GM12801 (cell line): ENCODE results near the gene PAXX.

Source experiments
- CTCF ChIP-seq: IDR thresholded peaks from one replicate; pipeline ENCODE4 v1.5.1; 2011; ENCODE audit warnings: control low read depth; ENCODE audit not compliant: insufficient read length; ENCODE audit errors: extremely low read depth

Gene PAXX

DNA sequence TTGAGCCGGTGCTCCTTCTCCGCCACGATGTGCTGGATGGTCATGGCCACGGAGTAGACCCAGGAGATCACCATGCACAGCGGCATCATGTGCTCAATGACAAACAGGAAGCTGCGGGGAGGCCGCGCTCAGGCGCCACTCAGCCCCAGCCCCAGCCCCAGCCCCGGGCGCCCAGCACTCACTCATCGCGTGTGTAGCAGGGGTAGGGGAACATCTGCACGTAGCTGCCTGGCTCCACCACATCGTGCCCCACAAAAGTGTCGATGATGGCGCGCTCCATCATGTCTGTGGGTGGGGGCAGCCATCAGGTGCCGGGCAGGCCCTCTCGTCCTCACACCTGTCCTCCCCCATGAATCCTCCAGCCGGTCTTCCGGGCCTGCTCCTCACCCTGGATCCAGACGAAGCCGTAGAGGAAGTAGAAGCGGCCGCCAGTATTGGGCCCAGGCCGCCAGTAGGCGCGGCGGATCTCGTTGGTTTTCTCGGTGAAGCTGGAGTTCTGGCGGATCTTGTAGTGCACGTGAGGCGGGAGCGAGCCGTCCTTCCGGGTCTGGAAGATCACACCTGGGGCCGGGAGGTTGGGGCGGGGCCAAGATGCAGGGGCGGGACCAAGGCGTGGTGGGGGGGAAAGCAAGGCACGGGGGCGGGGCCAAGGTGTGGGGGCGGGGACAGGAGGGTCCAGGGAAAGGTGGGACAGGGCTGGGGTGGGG, 25.7 kb downstream of the PAXX start:
- TF ChIP-seq CTCF = no peak

- no peak for TF ChIP-seq CTCF
Measured at GRCh38 chr9:137018761-137019559, 26.7 kb downstream of the PAXX start.

GRCh38 chr9:137019891-137020683, 27.9 kb downstream of the PAXX start:
- no peak for TF ChIP-seq CTCF

DNA sequence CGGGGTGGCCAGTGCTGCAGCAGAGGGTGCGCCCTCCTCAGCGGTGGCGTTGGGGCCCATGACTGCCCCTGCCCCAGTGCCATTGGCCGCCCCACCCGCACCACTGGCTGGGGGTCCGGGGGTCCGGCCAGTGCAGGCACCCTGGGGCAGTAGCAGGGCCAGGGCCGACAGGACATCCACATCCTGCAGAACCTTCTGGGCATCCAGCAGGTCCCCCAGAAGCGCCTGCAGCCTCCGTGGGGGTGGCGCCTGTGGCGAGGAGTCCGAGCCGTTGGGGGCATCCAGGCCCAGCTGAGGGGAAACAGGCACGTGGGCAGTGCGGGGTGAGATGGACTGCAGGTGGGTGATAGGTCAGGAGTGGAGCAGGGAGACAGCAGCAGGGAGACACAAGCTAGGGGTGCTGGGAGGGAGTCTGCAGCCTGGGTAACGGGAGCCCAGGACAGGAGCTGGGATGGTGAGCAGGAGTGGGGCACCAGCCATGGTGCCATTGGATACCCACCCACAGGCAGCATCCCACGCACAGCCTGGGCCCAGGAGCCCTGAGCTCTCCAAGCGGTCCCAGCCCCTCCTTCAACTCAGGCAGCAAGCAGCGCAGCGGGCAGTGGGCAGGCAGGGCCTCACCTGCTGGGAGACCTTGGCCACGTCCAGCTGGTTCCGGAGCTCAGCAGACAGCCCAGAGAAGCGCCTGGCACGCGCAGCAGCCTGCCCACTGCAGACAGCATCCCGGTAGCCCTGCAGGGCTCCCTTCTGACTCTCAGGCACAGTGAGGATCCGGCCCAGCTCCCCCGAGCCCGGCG, 28.7 kb downstream of the PAXX start:
- no peak for TF ChIP-seq CTCF

DNA sequence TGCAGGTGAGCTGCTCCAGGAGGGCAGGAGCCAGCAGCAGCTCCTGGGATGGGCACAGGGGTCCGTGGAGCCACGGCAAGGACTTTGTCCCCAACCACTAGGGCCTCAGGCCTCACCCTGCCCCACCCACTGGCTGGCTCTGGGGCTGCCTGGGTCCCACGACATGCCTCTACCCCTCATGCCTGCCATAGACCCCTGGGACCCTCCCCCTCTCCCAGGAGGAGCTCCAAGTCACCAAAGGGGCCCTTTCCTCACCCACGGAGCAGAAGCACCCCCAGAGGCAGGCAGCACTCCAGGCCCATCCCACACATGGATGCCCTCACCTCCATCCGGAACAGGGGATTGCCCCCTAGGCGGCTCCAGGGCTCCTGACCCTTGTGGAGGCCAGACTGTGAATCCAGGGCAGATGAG, 29.4 kb downstream of the PAXX start:
- TF ChIP-seq CTCF = no peak

DNA sequence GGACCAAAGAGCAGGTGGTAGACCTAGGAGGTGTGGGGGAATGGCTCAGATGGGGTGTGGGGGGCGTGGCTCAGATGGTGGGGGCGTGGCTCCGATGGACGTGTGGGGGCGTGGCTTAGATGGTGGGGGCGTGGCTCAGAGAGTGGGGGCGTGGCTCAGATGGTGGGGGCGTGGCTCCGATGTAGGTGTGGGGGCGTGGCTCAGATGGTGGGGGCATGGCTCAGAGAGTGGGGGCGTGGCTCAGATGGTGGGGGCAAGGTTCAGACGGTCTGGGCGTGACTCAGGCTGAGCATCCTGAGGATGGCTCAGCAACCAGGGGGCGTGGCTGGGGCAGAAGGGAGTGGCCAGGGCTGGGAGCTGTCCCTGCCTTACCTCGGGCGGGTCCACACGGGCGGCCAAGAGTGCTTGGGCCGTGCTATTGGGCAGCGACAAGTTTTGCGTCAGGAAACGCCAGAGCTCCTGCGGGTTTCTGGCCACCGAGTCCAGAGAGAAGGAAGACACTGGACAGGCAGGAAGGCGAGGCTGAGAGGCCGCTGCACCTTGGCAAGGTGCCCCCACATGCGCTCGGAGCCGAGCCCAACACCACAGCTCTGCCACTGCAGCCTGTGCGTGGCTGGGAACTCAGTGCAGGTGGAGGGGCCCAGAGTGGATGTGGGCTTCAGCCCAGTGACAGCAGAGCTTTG, 29.9 kb downstream of the PAXX start:
- no peak for TF ChIP-seq CTCF
